ENCODE measurements around the gene KLK10.

The KLK10 gene
- total RNA-seq, result 0 reads per million in 3 donors

GRCh38 chr19:51019544-51019925, at the start of gene KLK10:
Gene KLK10, minus strand, starts transcription at chr19:51019709. Its CDS starts 579 bp downstream, at chr19:51019130.
- H3K27me3 ChIP-seq (replicated peaks; ENCODE audit: control insufficient read depth, insufficient read depth, low read length, poor library complexity, severe bottlenecking), result peaks cover 35% of the 10 kb centered on the region

GRCh38 chr19:51066393-51067186, 47.1 kb upstream of the KLK10 start:
- no peak for DNase-seq
- H3K4me3 ChIP-seq (ENCODE audit: insufficient read depth, low read depth, low read length, poor library complexity, severe bottlenecking), result no peak overlapping the region
- no peaks in the 10 kb centered on the region for H3K9me3 ChIP-seq (ENCODE audit: control insufficient read depth, low read length)
- no peak overlapping the region for H3K27ac ChIP-seq (ENCODE audit: insufficient read depth, low read length, poor library complexity, severe bottlenecking)
- H3K36me3 ChIP-seq (ENCODE audit: control insufficient read depth, insufficient read depth, low read length), result no peaks in the 10 kb centered on the region
- H3K27me3 ChIP-seq (replicated peaks; ENCODE audit: control insufficient read depth, insufficient read depth, low read length, poor library complexity, severe bottlenecking), result peaks cover 18% of the 10 kb centered on the region
- H3K4me1 ChIP-seq (ENCODE audit: control insufficient read depth, insufficient read depth, low read length, poor library complexity, severe bottlenecking), result peaks cover 3% of the 10 kb centered on the region

More at GRCh38 chr19:51019544-51019925, at the start of gene KLK10:
- Histone ChIP-seq H3K4me1 (ENCODE audit: control insufficient read depth, insufficient read depth, low read length, poor library complexity, severe bottlenecking) (peaks cover 10% of the 10 kb centered on the region), H3K9me3 (ENCODE audit: control insufficient read depth, low read length) (no peaks in the 10 kb centered on the region), H3K36me3 (ENCODE audit: control insufficient read depth, insufficient read depth, low read length) (no peaks in the 10 kb centered on the region), H3K27ac (ENCODE audit: insufficient read depth, low read length, poor library complexity, severe bottlenecking) (no peak within 1 kb of the TSS), H3K4me3 (ENCODE audit: insufficient read depth, low read depth, low read length, poor library complexity, severe bottlenecking) (no peak within 1 kb of the TSS)
- DNase-seq, result no peak

GRCh38 chr19:51065221-51065960, 45.9 kb upstream of the KLK10 start:
- Histone ChIP-seq H3K27ac (ENCODE audit: insufficient read depth, low read length, poor library complexity, severe bottlenecking) (no peak overlapping the region), H3K4me3 (ENCODE audit: insufficient read depth, low read depth, low read length, poor library complexity, severe bottlenecking) (no peak overlapping the region), H3K36me3 (ENCODE audit: control insufficient read depth, insufficient read depth, low read length) (no peaks in the 10 kb centered on the region), H3K4me1 (ENCODE audit: control insufficient read depth, insufficient read depth, low read length, poor library complexity, severe bottlenecking) (peaks cover 3% of the 10 kb centered on the region), H3K27me3 (replicated peaks; ENCODE audit: control insufficient read depth, insufficient read depth, low read length, poor library complexity, severe bottlenecking) (peaks cover 18% of the 10 kb centered on the region), H3K9me3 (ENCODE audit: control insufficient read depth, low read length) (no peaks in the 10 kb centered on the region)
- no peak for DNase-seq

- H3K4me1 ChIP-seq (ENCODE audit: control insufficient read depth, insufficient read depth, low read length, poor library complexity, severe bottlenecking), result peaks cover 3% of the 10 kb centered on the region
- H3K9me3 ChIP-seq (ENCODE audit: control insufficient read depth, low read length), result no peaks in the 10 kb centered on the region
- DNase-seq, result no peak
- no peak within 1 kb of the TSS for H3K27ac ChIP-seq (ENCODE audit: insufficient read depth, low read length, poor library complexity, severe bottlenecking)
- no peak within 1 kb of the TSS for H3K4me3 ChIP-seq (ENCODE audit: insufficient read depth, low read depth, low read length, poor library complexity, severe bottlenecking)
- H3K36me3 ChIP-seq (ENCODE audit: control insufficient read depth, insufficient read depth, low read length), result no peaks in the 10 kb centered on the region
- peaks cover 21% of the 10 kb centered on the region for H3K27me3 ChIP-seq (replicated peaks; ENCODE audit: control insufficient read depth, insufficient read depth, low read length, poor library complexity, severe bottlenecking)
Observed at GRCh38 chr19:51064534-51065220, 45.2 kb upstream of the KLK10 start, which contains the start of gene KLK13. Gene KLK13, minus strand, starts transcription at chr19:51065092. Its CDS starts 25 bp downstream, at chr19:51065067.

- H3K9me3 ChIP-seq (ENCODE audit: control insufficient read depth, low read length), result no peaks in the 10 kb centered on the region
- H3K27me3 ChIP-seq (replicated peaks; ENCODE audit: control insufficient read depth, insufficient read depth, low read length, poor library complexity, severe bottlenecking), result peaks cover 21% of the 10 kb centered on the region
Observed at GRCh38 chr19:51063664-51064063, 44.2 kb upstream of the KLK10 start.

GRCh38 chr19:51060973-51061372, 41.5 kb upstream of the KLK10 start:
- no peak for DNase-seq
- Histone ChIP-seq H3K27me3 (replicated peaks; ENCODE audit: control insufficient read depth, insufficient read depth, low read length, poor library complexity, severe bottlenecking) (peaks cover 23% of the 10 kb centered on the region), H3K27ac (ENCODE audit: insufficient read depth, low read length, poor library complexity, severe bottlenecking) (no peak overlapping the region), H3K4me1 (ENCODE audit: control insufficient read depth, insufficient read depth, low read length, poor library complexity, severe bottlenecking) (peaks cover 3% of the 10 kb centered on the region), H3K36me3 (ENCODE audit: control insufficient read depth, insufficient read depth, low read length) (no peaks in the 10 kb centered on the region), H3K9me3 (ENCODE audit: control insufficient read depth, low read length) (no peaks in the 10 kb centered on the region), H3K4me3 (ENCODE audit: insufficient read depth, low read depth, low read length, poor library complexity, severe bottlenecking) (no peak overlapping the region)

More at GRCh38 chr19:51063664-51064063, 44.2 kb upstream of the KLK10 start:
- Histone ChIP-seq H3K4me1 (ENCODE audit: control insufficient read depth, insufficient read depth, low read length, poor library complexity, severe bottlenecking) (peaks cover 3% of the 10 kb centered on the region), H3K36me3 (ENCODE audit: control insufficient read depth, insufficient read depth, low read length) (no peaks in the 10 kb centered on the region), H3K27ac (ENCODE audit: insufficient read depth, low read length, poor library complexity, severe bottlenecking) (no peak overlapping the region), H3K4me3 (ENCODE audit: insufficient read depth, low read depth, low read length, poor library complexity, severe bottlenecking) (no peak overlapping the region)
- DNase-seq, result no peak

- Histone ChIP-seq H3K27me3 (replicated peaks; ENCODE audit: control insufficient read depth, insufficient read depth, low read length, poor library complexity, severe bottlenecking) (peaks cover 23% of the 10 kb centered on the region), H3K4me1 (ENCODE audit: control insufficient read depth, insufficient read depth, low read length, poor library complexity, severe bottlenecking) (peaks cover 3% of the 10 kb centered on the region), H3K4me3 (ENCODE audit: insufficient read depth, low read depth, low read length, poor library complexity, severe bottlenecking) (no peak overlapping the region), H3K36me3 (ENCODE audit: control insufficient read depth, insufficient read depth, low read length) (no peaks in the 10 kb centered on the region), H3K27ac (ENCODE audit: insufficient read depth, low read length, poor library complexity, severe bottlenecking) (no peak overlapping the region), H3K9me3 (ENCODE audit: control insufficient read depth, low read length) (no peaks in the 10 kb centered on the region)
- no peak for DNase-seq
Observed at GRCh38 chr19:51060336-51060735, 40.8 kb upstream of the KLK10 start.

- Histone ChIP-seq H3K4me3 (ENCODE audit: insufficient read depth, low read depth, low read length, poor library complexity, severe bottlenecking) (no peak overlapping the region), H3K27me3 (replicated peaks; ENCODE audit: control insufficient read depth, insufficient read depth, low read length, poor library complexity, severe bottlenecking) (peaks cover 19% of the 10 kb centered on the region), H3K9me3 (ENCODE audit: control insufficient read depth, low read length) (no peaks in the 10 kb centered on the region), H3K36me3 (ENCODE audit: control insufficient read depth, insufficient read depth, low read length) (no peaks in the 10 kb centered on the region), H3K4me1 (ENCODE audit: control insufficient read depth, insufficient read depth, low read length, poor library complexity, severe bottlenecking) (no peaks in the 10 kb centered on the region), H3K27ac (ENCODE audit: insufficient read depth, low read length, poor library complexity, severe bottlenecking) (no peak overlapping the region)
- no peak for DNase-seq
Observed at GRCh38 chr19:51059715-51060114, 40.2 kb upstream of the KLK10 start.

- DNase-seq, result no peak
- Histone ChIP-seq H3K4me1 (ENCODE audit: control insufficient read depth, insufficient read depth, low read length, poor library complexity, severe bottlenecking) (no peaks in the 10 kb centered on the region), H3K27me3 (replicated peaks; ENCODE audit: control insufficient read depth, insufficient read depth, low read length, poor library complexity, severe bottlenecking) (peaks cover 6% of the 10 kb centered on the region)
Observed at GRCh38 chr19:51055866-51056265, 36.4 kb upstream of the KLK10 start.

More at GRCh38 chr19:51055866-51056265, 36.4 kb upstream of the KLK10 start:
- Histone ChIP-seq H3K9me3 (ENCODE audit: control insufficient read depth, low read length) (no peaks in the 10 kb centered on the region), H3K4me3 (ENCODE audit: insufficient read depth, low read depth, low read length, poor library complexity, severe bottlenecking) (no peak overlapping the region), H3K36me3 (ENCODE audit: control insufficient read depth, insufficient read depth, low read length) (no peaks in the 10 kb centered on the region), H3K27ac (ENCODE audit: insufficient read depth, low read length, poor library complexity, severe bottlenecking) (no peak overlapping the region)

Measured in effector memory CD4-positive, alpha-beta T cell (primary cell).